HCT116 (cell line): ENCODE measurements around the gene LAMA4. TPM values are rescaled to one million over a fixed set of nuclear protein-coding genes. Genes with fewer than 3 reads are reported as not detected.
A peak's percentile ranks its signal among the peaks of the same experiment; 100 is the strongest.

Source experiments
- ATAC-seq: fragments of 200-7000 bp; cut with Tn5 transposase; 2 replicates; pipeline ENCODE4 v1.9.1; 2020; ENCODE audit warnings: mild to moderate bottlenecking, moderate library complexity
- BruUV-seq: library from RNA; stranded (reverse); fragments of 400-500 nt; replicated peaks from 2 replicates; lab custom pipeline; 2021; lab: Mats Ljungman, UMichigan
- CTCF ChIA-PET: fragments of 300-600 bp; sonication (Branson Sonifier 250); formaldehyde crosslinking; loops from one replicate; lab custom pipeline; 2021; ENCODE audit warnings: antibody characterized with exemption; lab: Charles Lee
- POLR2A ChIA-PET: fragments of 300-600, 350-600 bp; sonication (Branson Sonifier 250); formaldehyde crosslinking; loops from one replicate; lab custom pipeline; 2021; ENCODE audit warnings: antibody characterized with exemption; lab: Charles Lee
- RAD21 ChIA-PET, 2 experiments: fragments of 300-600 bp; sonication (Branson Sonifier 250); formaldehyde crosslinking; loops; one replicate each; lab custom pipeline; 2023; ENCODE audit warnings: low total read pairs in 2 of 2; ENCODE audit not compliant: uncharacterized antibody in 2 of 2, unreplicated experiment in 2 of 2, low non-redundant PET in 1 of 2; lab: Charles Lee
- DNase-seq: peaks from one replicate; pipeline ENCODE4 v3.0.0-alpha.2; 2010; ENCODE audit warnings: low read depth, low spot score
- H2AFZ ChIP-seq: fragments of 200-600 bp; shearing (Covaris generic), sonication (generic); 2 replicates; pipeline ENCODE4 v1.6.1; 2017; ENCODE audit warnings: low read depth, mixed run types, mixed read lengths, antibody characterized with exemption, low read length; ENCODE audit not compliant: poor library complexity, severe bottlenecking
- H3K27ac ChIP-seq: 2 replicates; pipeline ENCODE4 v1.5.1; 2012; ENCODE audit warnings: low read depth, low read length
- H3K27me3 ChIP-seq: fragments of 200-600 bp; sonication (generic); 2 replicates; pipeline ENCODE4 v1.6.1; 2016; ENCODE audit warnings: mixed run types, low read length, mixed read lengths; ENCODE audit not compliant: insufficient read depth
- H3K36me3 ChIP-seq, 2 experiments: fragments of 200-500 bp in 1 of 2; fragments of 200-600 bp in 1 of 2; sonication (Bioruptor generic) in 1 of 2; sonication (generic) in 1 of 2; 2 replicates each; pipeline versions ENCODE4 v1.5.1 to v1.6.1; 2014 to 2016; ENCODE audit warnings: low read length in 2 of 2, inconsistent platforms in 1 of 2, mixed read lengths in 1 of 2, mixed run types in 1 of 2; ENCODE audit not compliant: insufficient read depth in 2 of 2, control insufficient read depth in 1 of 2
- H3K4me1 ChIP-seq, 2 experiments: fragments of 200-600 bp in 1 of 2; sonication (generic) in 1 of 2; 2 replicates each; pipeline versions ENCODE4 v1.5.1 to v1.6.1; 2012 to 2017; ENCODE audit warnings: low read length in 2 of 2, inconsistent platforms in 1 of 2, mild to moderate bottlenecking in 1 of 2, mixed read lengths in 1 of 2, mixed run types in 1 of 2, moderate library complexity in 1 of 2; ENCODE audit not compliant: insufficient read depth in 2 of 2, control insufficient read depth in 1 of 2
- H3K4me2 ChIP-seq: fragments of 200-600 bp; sonication (generic); 2 replicates; pipeline ENCODE4 v1.6.1; 2017; ENCODE audit warnings: mixed run types, low read length, mixed read lengths
- H3K4me3 ChIP-seq, 2 experiments: fragments of 200-600 bp in 1 of 2; sonication (generic) in 1 of 2; replicated peaks in 1 of 2; 2 replicates each; pipeline ENCODE4 v1.5.1; 2011 to 2016; ENCODE audit warnings: low read length in 2 of 2, control low read depth in 1 of 2, low read depth in 1 of 2, mild to moderate bottlenecking in 1 of 2, mixed read lengths in 1 of 2, mixed run types in 1 of 2
- H3K79me2 ChIP-seq: fragments of 200-600 bp; sonication (generic); 2 replicates; pipeline ENCODE4 v1.6.1; 2017; ENCODE audit warnings: mild to moderate bottlenecking, mixed run types, low read length, moderate library complexity, mixed read lengths; ENCODE audit not compliant: insufficient read depth
- H3K9ac ChIP-seq: fragments of 200-600 bp; sonication (generic); 2 replicates; pipeline ENCODE4 v1.6.1; 2016; ENCODE audit warnings: low read length, mixed read lengths
- H3K9me2 ChIP-seq: fragments of 200-600 bp; sonication (generic), shearing (Covaris generic); 2 replicates; pipeline ENCODE4 v1.6.1; 2017; ENCODE audit warnings: mixed run types, mild to moderate bottlenecking, moderate library complexity; ENCODE audit not compliant: insufficient read depth
- H3K9me3 ChIP-seq, 2 experiments: fragments of 200-500 bp in 1 of 2; fragments of 200-600 bp in 1 of 2; sonication (Bioruptor generic) in 1 of 2; sonication (generic) in 1 of 2; 2 replicates each; pipeline ENCODE4 v1.6.1; 2014 to 2017; ENCODE audit warnings: low read length in 2 of 2, mixed read lengths in 2 of 2, inconsistent platforms in 1 of 2, low read depth in 1 of 2, mild to moderate bottlenecking in 1 of 2, mixed run types in 1 of 2, moderate library complexity in 1 of 2; ENCODE audit not compliant: control insufficient read depth in 1 of 2, insufficient read depth in 1 of 2
- H4K20me1 ChIP-seq: fragments of 200-600 bp; sonication (generic), shearing (Covaris generic); 2 replicates; pipeline ENCODE4 v1.6.1; 2017; ENCODE audit warnings: mixed run types, mild to moderate bottlenecking, moderate library complexity; ENCODE audit not compliant: insufficient read depth
- ATF3 ChIP-seq: IDR thresholded peaks from 2 replicates; pipeline ENCODE4 v1.6.1; 2012
- CEBPB ChIP-seq: IDR thresholded peaks from 2 replicates; pipeline ENCODE4 v1.6.1; 2012; ENCODE audit warnings: low read depth
- EZH2 ChIP-seq: fragments of 200-600 bp; sonication (generic); IDR thresholded peaks from 2 replicates; pipeline ENCODE4 v1.6.1; 2017; ENCODE audit warnings: antibody characterized with exemption, mixed run types
- FOSL1 ChIP-seq: IDR thresholded peaks from 2 replicates; pipeline ENCODE4 v1.6.1; 2012; ENCODE audit warnings: low read depth
- JUND ChIP-seq: IDR thresholded peaks from 2 replicates; pipeline ENCODE4 v1.6.1; 2012
- MAX ChIP-seq: IDR thresholded peaks from 2 replicates; pipeline ENCODE4 v1.6.1; 2012
- POLR2A ChIP-seq: IDR thresholded peaks from 2 replicates; pipeline ENCODE4 v1.7.0; 2011; ENCODE audit warnings: borderline replicate concordance; ENCODE audit not compliant: insufficient read depth, insufficient read length; ENCODE audit errors: extremely low read depth
- POLR2AphosphoS5 ChIP-seq: IDR thresholded peaks from 2 replicates; pipeline ENCODE4 v1.6.1; 2011; ENCODE audit warnings: mild to moderate bottlenecking, low read depth, low read length, moderate library complexity
- RAD21 ChIP-seq: IDR thresholded peaks from 2 replicates; pipeline ENCODE4 v1.6.1; 2012; ENCODE audit warnings: low read depth, mild to moderate bottlenecking
- REST ChIP-seq: IDR thresholded peaks from 2 replicates; pipeline ENCODE4 v1.6.1; 2012; ENCODE audit warnings: low read depth
- ZFX ChIP-seq: fragments of 450-650 bp; IDR thresholded peaks from 2 replicates; pipeline ENCODE4 v1.6.1; 2017
- intact Hi-C: fragments of 100-400 bp; cut with micrococcal nuclease; formaldehyde crosslinking; loops from 2 replicates; pipeline ENCODE4 v1.10.0; 2022
- total RNA-seq: library from RNA; stranded (reverse); gene quantifications from one replicate; pipeline ENCODE4 v1.2.1, GENCODE V29; 2021; ENCODE audit not compliant: unreplicated experiment

The LAMA4 gene
- total RNA-seq, 1 experiment from 2014 or later = 2.2 TPM

- Histone ChIP-seq H3K27ac (no peak overlapping the region; the same call in 1 of the 2 replicates), H2AFZ (peak overlapping the region; percentile 62), H3K79me2 (no peaks in the 10 kb centered on the region), H3K36me3 (no peaks in the 10 kb centered on the region), H3K27me3 (no peaks in the 10 kb centered on the region), H3K4me3 (0 out of 4 replicates have a peak overlapping the region, but pooled peaks of 1 of the 2 experiments have one; percentile 18), H3K9ac (0 out of 2 replicates have a peak overlapping the region, but pooled peaks have one; percentile 11), H4K20me1 (no peaks in the 10 kb centered on the region), H3K9me3 (no peaks in the 10 kb centered on the region), H3K4me1 (peaks cover 0 to 21% of the 10 kb centered on the region in 2 experiments; a peak in 2 of 4 replicates), H3K4me2 (peak overlapping the region; percentile 65), H3K9me2 (no peaks in the 10 kb centered on the region)
- no peak for DNase-seq
- CTCF ChIA-PET = no interaction called here
- intact Hi-C loops = no loop called here
- POLR2A ChIA-PET = no interaction called here
- no peak for ATAC-seq
- no TSS peak for BruUV-seq
- TF ChIP-seq ATF3 (no peak), POLR2AphosphoS5 (no peak), POLR2A (no peak)
- TF ChIP-seq, all 23 proteins: peak for 0
- RAD21 ChIA-PET = no interaction called here
Observed at GRCh38 chr6:112298021-112298745, 43.8 kb upstream of the LAMA4 start.

GRCh38 chr6:112296694-112297093 is 42.3 kb upstream of the LAMA4 start:
- H3K4me2 ChIP-seq = no peak overlapping the region
- H3K9me2 ChIP-seq = no peaks in the 10 kb centered on the region
- no peaks in the 10 kb centered on the region for H3K79me2 ChIP-seq
- ChIA-PET POLR2A (no interaction called here), RAD21 (no interaction called here), CTCF (interaction anchor here (2.0 kb wide), 1 partner anchor 8 kb away, joined by 9 read pairs; no protein-coding TSS in a partner anchor)
- no peaks in the 10 kb centered on the region for H3K9me3 ChIP-seq
- H4K20me1 ChIP-seq = no peaks in the 10 kb centered on the region
- H2AFZ ChIP-seq = no peak overlapping the region
- no peak overlapping the region for H3K9ac ChIP-seq
- intact Hi-C loops = no loop called here
- ATAC-seq = no peak
- H3K4me1 ChIP-seq = peaks cover 0 to 21% of the 10 kb centered on the region in 2 experiments; a peak in 2 of 4 replicates
- TF ChIP-seq FOSL1 (no peak), REST (no peak), EZH2 (no peak), ZFX (no peak), MAX (no peak), JUND (no peak), CEBPB (no peak), RAD21 (no peak)
- no peak overlapping the region for H3K27ac ChIP-seq
- no peaks in the 10 kb centered on the region for H3K27me3 ChIP-seq
- H3K36me3 ChIP-seq = no peaks in the 10 kb centered on the region
- BruUV-seq = no TSS peak
- H3K4me3 ChIP-seq = no peak overlapping the region
- DNase-seq = no peak
